GM18870 (cell line): ENCODE measurements around the gene ANXA3.
A peak's percentile ranks its signal among the peaks of the same experiment; 100 is the strongest.
"Not testable (repeated sequence)": the region's sequence is repeated elsewhere in the genome, so short reads cannot be mapped to it uniquely, and the experiment has no call there.

Experiments
- ATAC-seq: cut with Tn5 transposase; IDR thresholded peaks from one replicate; pipeline ENCODE4 v1.9.1; 2021; ENCODE audit warnings: moderate library complexity; ENCODE audit not compliant: unreplicated experiment

ANXA3 gene

GRCh38 chr4:78542373-78542772 is 9.2 kb upstream of the ANXA3 start:
- ATAC-seq, result no peak

- ATAC-seq, result no peak
These were observed 8.0 kb upstream of the ANXA3 start for GRCh38 chr4:78543424-78544125.

- no peak for ATAC-seq
These were observed 6.9 kb upstream of the ANXA3 start for GRCh38 chr4:78544678-78545077.

GRCh38 chr4:78545275-78546246 is 6.0 kb upstream of the ANXA3 start:
- no peak for ATAC-seq

GRCh38 chr4:78547899-78548298 is 3.7 kb upstream of the ANXA3 start:
- ATAC-seq, result not testable (repeated sequence)

- ATAC-seq, result not testable (repeated sequence)
These were observed 2.7 kb upstream of the ANXA3 start for GRCh38 chr4:78548889-78549288.

GRCh38 chr4:78552389-78553042 is 946 bp downstream of the ANXA3 start:
- ATAC-seq, result no peak

- ATAC-seq, result no peak
These were observed 1.4 kb downstream of the ANXA3 start for GRCh38 chr4:78553043-78553396.

GRCh38 chr4:78553529-78554060 is 2.0 kb downstream of the ANXA3 start:
- no peak for ATAC-seq

- no peak for ATAC-seq
These were observed 5.1 kb downstream of the ANXA3 start for GRCh38 chr4:78556665-78557064.

GRCh38 chr4:78557841-78558240 is 6.3 kb downstream of the ANXA3 start:
- no peak for ATAC-seq

- ATAC-seq, result no peak
These were observed 6.8 kb downstream of the ANXA3 start for GRCh38 chr4:78558410-78558809.

- no peak for ATAC-seq
These were observed 8.9 kb downstream of the ANXA3 start for GRCh38 chr4:78560296-78560963.

GRCh38 chr4:78561677-78562076 is 10.1 kb downstream of the ANXA3 start:
- ATAC-seq, result no peak

GRCh38 chr4:78562687-78563086 is 11.1 kb downstream of the ANXA3 start:
- no peak for ATAC-seq

GRCh38 chr4:78565971-78566372 is 14.4 kb downstream of the ANXA3 start:
- no peak for ATAC-seq

GRCh38 chr4:78566834-78567499 is 15.4 kb downstream of the ANXA3 start:
- peak; percentile 80 for ATAC-seq

GRCh38 chr4:78567500-78568060 is 16.0 kb downstream of the ANXA3 start:
- no peak for ATAC-seq

GRCh38 chr4:78568640-78569305 is 17.2 kb downstream of the ANXA3 start:
- ATAC-seq, result peak; percentile 68
